HuH-7 (cell line): ENCODE data around the gene SYCP3.

Source experiments
- DNase-seq: peaks from one replicate; pipeline ENCODE4 v3.0.0; 2011; ENCODE audit warnings: low spot score

Gene SYCP3

GRCh38 chr12:101738920-101739665 lies at the start of gene SYCP3:
SYCP3 (minus strand) TSS chr12:101739462; CDS start chr12:101737935, 1,527 bp downstream.
- DNase-seq: no peak

GRCh38 chr12:101785671-101786070 lies 46.4 kb upstream of the SYCP3 start:
- DNase-seq: no peak

GRCh38 chr12:101784376-101784775 lies 45.1 kb upstream of the SYCP3 start:
- DNase-seq: no peak

GRCh38 chr12:101783838-101784237 lies 44.6 kb upstream of the SYCP3 start:
- no peak for DNase-seq

- no peak for DNase-seq
These were observed 43.9 kb upstream of the SYCP3 start for GRCh38 chr12:101783150-101783549.

- DNase-seq: no peak
These were observed 43.0 kb upstream of the SYCP3 start for GRCh38 chr12:101782273-101782731.

GRCh38 chr12:101781834-101782233 lies 42.6 kb upstream of the SYCP3 start:
- DNase-seq: no peak

- DNase-seq: no peak
These were observed 41.3 kb upstream of the SYCP3 start for GRCh38 chr12:101780599-101780998.

- no peak for DNase-seq
These were observed 40.4 kb upstream of the SYCP3 start for GRCh38 chr12:101779626-101780025.

- no peak for DNase-seq
These were observed 39.9 kb upstream of the SYCP3 start for GRCh38 chr12:101779200-101779599.

GRCh38 chr12:101777978-101778377 lies 38.7 kb upstream of the SYCP3 start:
- DNase-seq: no peak

GRCh38 chr12:101777485-101777884 lies 38.2 kb upstream of the SYCP3 start:
- DNase-seq: no peak

- DNase-seq: no peak
These were observed 36.6 kb upstream of the SYCP3 start for GRCh38 chr12:101775816-101776215.

- peak; percentile 52 for DNase-seq
These were observed 34.4 kb upstream of the SYCP3 start for GRCh38 chr12:101773650-101774162.

- DNase-seq: no peak
These were observed 32.9 kb upstream of the SYCP3 start for GRCh38 chr12:101772012-101772775.

GRCh38 chr12:101769865-101770264 lies 30.6 kb upstream of the SYCP3 start:
- no peak for DNase-seq

- no peak for DNase-seq
These were observed 29.5 kb upstream of the SYCP3 start for GRCh38 chr12:101768781-101769180.

- no peak for DNase-seq
These were observed 28.3 kb upstream of the SYCP3 start for GRCh38 chr12:101767537-101767936.

- no peak for DNase-seq
These were observed 25.0 kb upstream of the SYCP3 start for GRCh38 chr12:101764051-101764792.

- no peak for DNase-seq
These were observed 24.1 kb upstream of the SYCP3 start for GRCh38 chr12:101763246-101763931.

GRCh38 chr12:101761781-101762180 lies 22.5 kb upstream of the SYCP3 start:
- no peak for DNase-seq

GRCh38 chr12:101761350-101761749 lies 22.1 kb upstream of the SYCP3 start:
- no peak for DNase-seq
